Measurements from ENCODE around the gene LMX1A.

GRCh38 chr1:165225650-165226049 lies 130.9 kb downstream of the LMX1A start:
- no peak for TF ChIP-seq CTCF (IDR thresholded peaks at IDR 0.05)
- no peak for TF ChIP-seq POLR2A (IDR thresholded peaks at IDR 0.05)

All from adrenal gland (tissue), 5 donors.